Tibial artery (tissue), 4 donors: Measurements from ENCODE around the gene RABGAP1L.
"Not testable (repeated sequence)": the region's sequence is repeated elsewhere in the genome, so short reads cannot be mapped to it uniquely, and the experiment has no call there.

ENCODE experiments used
- DNase-seq, 2 donors: peaks; one replicate each; pipeline ENCODE4 v3.0.0-alpha.2; 2019
- H3K27ac ChIP-seq, 2 donors: fragments of 200-600 bp; sonication (generic) in 1 of 2; 1 replicate in 1 of 2; 2 replicates in 1 of 2; pipeline ENCODE4 v1.5.1; 2018 to 2019; ENCODE audit warnings: mild to moderate bottlenecking in 1 of 2
- H3K27me3 ChIP-seq, 2 donors: fragments of 200-600 bp; sonication (generic) in 1 of 2; one replicate each; pipeline versions ENCODE4 v1.5.1 to v1.6.0; 2016 to 2019
- H3K36me3 ChIP-seq, 3 donors: fragments of 200-600 bp; sonication (generic) in 2 of 3; one replicate each; pipeline ENCODE4 v1.5.1; 2016 to 2019; ENCODE audit warnings: mild to moderate bottlenecking in 2 of 3
- H3K4me1 ChIP-seq, 4 donors: fragments of 200-600 bp; sonication (generic) in 2 of 4; 1 replicate in 3 of 4; 2 replicates in 1 of 4; pipeline ENCODE4 v1.5.1; 2016 to 2019
- H3K4me3 ChIP-seq, 2 donors: fragments of 200-600 bp; sonication (generic) in 1 of 2; 1 replicate in 1 of 2; 2 replicates in 1 of 2; pipeline ENCODE4 v1.5.1; 2018 to 2019; ENCODE audit warnings: mild to moderate bottlenecking in 2 of 2
- H3K9me3 ChIP-seq, 3 donors: fragments of 200-600 bp; sonication (generic) in 1 of 3; one replicate each; pipeline ENCODE4 v1.5.1; 2016 to 2019
- intact Hi-C: fragments of 100-400 bp; cut with DNase I; formaldehyde crosslinking; loops from one replicate; pipeline ENCODE4 v1.15.0; 2023; ENCODE audit warnings: low total_unique reads
- TF ChIP-seq, protein P1 (sequence below), 2 experiments: fragments of 200-600 bp in 1 of 2; fragments of 450-650 bp in 1 of 2; IDR thresholded peaks; one replicate each; pipeline ENCODE4 v1.5.1; 2017 to 2019; ENCODE audit warnings: antibody characterized with exemption in 2 of 2, mild to moderate bottlenecking in 1 of 2, moderate library complexity in 1 of 2

RABGAP1L gene

DNA sequence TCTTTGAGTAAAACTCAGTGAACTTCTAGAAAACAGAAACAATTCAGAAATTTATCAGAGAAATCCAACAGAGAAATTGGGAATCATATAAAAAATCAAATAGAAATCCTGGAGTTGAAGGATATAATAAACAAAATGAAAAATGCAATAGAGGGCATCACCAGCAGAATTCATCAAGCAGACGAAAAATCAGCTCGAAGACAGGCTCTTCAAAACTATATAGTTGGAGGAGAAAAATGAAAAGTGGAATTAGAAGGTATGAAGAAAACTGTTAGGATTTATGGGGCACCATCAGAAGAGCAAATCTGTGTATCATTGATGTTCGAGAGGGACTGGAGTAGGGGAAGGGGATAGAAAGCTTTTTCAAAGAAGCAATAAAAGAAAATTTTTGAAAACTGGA is 167.0 kb downstream of the RABGAP1L start:
- intact Hi-C loops: no loop called here
- TF ChIP-seq, protein P1, sequence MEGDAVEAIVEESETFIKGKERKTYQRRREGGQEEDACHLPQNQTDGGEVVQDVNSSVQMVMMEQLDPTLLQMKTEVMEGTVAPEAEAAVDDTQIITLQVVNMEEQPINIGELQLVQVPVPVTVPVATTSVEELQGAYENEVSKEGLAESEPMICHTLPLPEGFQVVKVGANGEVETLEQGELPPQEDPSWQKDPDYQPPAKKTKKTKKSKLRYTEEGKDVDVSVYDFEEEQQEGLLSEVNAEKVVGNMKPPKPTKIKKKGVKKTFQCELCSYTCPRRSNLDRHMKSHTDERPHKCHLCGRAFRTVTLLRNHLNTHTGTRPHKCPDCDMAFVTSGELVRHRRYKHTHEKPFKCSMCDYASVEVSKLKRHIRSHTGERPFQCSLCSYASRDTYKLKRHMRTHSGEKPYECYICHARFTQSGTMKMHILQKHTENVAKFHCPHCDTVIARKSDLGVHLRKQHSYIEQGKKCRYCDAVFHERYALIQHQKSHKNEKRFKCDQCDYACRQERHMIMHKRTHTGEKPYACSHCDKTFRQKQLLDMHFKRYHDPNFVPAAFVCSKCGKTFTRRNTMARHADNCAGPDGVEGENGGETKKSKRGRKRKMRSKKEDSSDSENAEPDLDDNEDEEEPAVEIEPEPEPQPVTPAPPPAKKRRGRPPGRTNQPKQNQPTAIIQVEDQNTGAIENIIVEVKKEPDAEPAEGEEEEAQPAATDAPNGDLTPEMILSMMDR (IDR thresholded peaks at IDR 0.05): no peak
- Histone ChIP-seq H3K27ac (no peak overlapping the region), H3K27me3 (no peaks in the 10 kb centered on the region), H3K4me1 (no peaks in the 10 kb centered on the region), H3K4me3 (no peak overlapping the region), H3K9me3 (peaks cover 0 to 2% (median 0%) of the 10 kb centered on the region in 3 donors), H3K36me3 (peaks cover 6 to 21% (median 13%) of the 10 kb centered on the region in 3 donors)
- DNase-seq: no peak

DNA sequence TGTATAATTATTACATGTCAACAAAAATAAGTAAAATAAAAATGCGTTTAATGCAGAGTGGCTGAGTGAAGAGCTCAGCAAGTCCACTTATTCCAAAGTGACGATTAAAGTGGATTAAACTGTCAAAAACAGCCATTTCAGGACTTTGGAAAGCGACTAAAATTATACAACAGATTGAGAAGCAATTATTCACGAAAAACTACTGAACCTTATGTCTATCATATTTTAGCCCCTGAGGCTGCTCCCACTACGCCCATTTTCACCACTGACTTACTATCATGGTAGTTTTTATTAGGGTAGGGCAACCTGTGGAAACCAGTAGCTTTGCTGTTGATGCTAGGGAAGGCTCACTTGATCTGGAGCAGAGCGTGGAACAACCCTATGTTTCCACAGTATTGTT is 174.1 kb downstream of the RABGAP1L start:
- TF ChIP-seq, protein P1 (IDR thresholded peaks at IDR 0.05): no peak
- H3K9me3 ChIP-seq: no peaks in the 10 kb centered on the region
- H3K27me3 ChIP-seq: no peaks in the 10 kb centered on the region
- no peaks in the 10 kb centered on the region for H3K4me1 ChIP-seq
- H3K36me3 ChIP-seq: no peaks in the 10 kb centered on the region
- intact Hi-C loops: no loop called here
- no peak overlapping the region for H3K4me3 ChIP-seq
- no peak for DNase-seq
- no peak overlapping the region for H3K27ac ChIP-seq

DNA sequence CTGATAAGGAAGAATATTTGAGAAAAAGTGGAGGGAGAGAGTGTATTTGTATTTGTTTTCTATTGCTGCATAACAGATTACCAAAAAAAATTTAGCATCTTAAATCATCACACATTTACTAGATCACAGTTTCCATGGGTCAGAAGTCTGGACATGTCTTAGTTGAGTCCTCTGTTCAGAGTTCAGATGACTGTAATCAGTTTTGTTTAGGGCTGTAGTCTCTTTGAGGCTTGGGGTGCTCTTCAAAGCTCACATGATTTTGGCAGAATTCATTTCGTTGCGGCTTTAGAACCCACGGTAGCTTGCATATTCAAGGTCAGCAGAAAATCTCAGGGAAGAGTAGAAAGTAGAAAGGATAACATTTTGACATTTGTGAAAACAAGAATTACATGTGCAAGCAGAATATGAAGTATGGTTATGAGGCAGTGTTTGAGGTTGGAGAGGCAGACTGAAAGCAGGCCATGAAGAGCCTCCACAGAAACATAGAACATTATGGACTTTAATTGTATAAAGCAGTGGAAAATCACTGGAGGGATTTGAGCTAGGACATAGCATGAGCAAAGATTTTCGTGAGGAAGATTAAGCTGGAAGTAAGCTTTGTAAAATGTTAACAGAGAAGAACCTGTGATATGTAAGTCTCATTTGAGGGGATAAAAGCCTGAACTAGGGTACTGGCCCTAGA is 177.8 kb downstream of the RABGAP1L start:
- Histone ChIP-seq H3K4me3 (no peak overlapping the region), H3K27ac (no peak overlapping the region), H3K9me3 (no peaks in the 10 kb centered on the region), H3K4me1 (no peaks in the 10 kb centered on the region), H3K36me3 (no peaks in the 10 kb centered on the region), H3K27me3 (no peaks in the 10 kb centered on the region)
- TF ChIP-seq, protein P1 (IDR thresholded peaks at IDR 0.05): no peak
- intact Hi-C loops: no loop called here
- no peak for DNase-seq

DNA sequence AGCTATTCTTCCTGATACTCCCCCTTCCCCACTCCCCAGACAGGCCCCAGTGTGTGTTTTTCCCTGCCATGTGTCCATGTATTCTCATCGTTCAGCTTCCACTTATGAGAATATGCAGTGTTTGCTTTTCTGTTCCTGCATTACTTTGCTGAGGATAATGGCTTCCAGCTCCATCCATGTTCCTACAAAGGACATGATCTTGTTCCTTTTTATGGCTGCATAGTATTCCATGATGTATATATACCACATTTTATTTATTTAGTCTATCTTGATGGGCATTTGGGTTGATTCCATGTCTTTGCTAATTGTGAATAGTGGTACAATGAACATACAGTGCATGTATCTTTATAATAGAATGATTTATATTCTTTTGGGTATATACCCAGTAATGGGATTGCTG is 181.1 kb downstream of the RABGAP1L start:
- H3K4me3 ChIP-seq, H3K4me1 ChIP-seq, H3K36me3 ChIP-seq, H3K27ac ChIP-seq, H3K27me3 ChIP-seq, DNase-seq, intact Hi-C loops, H3K9me3 ChIP-seq: not testable (repeated sequence)

DNA sequence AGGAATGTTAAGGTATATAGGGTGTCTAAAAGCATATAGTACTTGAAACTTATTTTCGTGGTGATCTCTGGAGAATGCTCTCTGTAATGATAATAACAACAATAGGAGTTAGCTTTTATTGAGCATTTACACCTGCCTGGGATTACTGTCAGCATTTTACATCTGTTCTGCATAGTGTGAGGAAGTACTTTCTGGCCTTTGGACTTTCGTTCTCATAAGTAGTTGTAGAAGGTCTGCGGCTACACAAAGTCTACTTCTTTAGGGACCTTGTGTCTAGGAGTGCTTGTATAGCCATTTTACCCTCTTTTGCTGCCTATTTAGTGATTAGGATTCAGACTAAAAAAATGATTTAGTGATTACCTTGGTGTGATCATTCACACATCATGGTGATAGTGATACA is 184.8 kb downstream of the RABGAP1L start:
- intact Hi-C loops: no loop called here
- Histone ChIP-seq H3K27me3 (no peaks in the 10 kb centered on the region), H3K4me1 (no peaks in the 10 kb centered on the region), H3K27ac (no peak overlapping the region), H3K36me3 (no peaks in the 10 kb centered on the region), H3K9me3 (peaks cover 0 to 6% (median 0%) of the 10 kb centered on the region in 3 donors), H3K4me3 (no peak overlapping the region)
- DNase-seq: no peak
- TF ChIP-seq, protein P1 (IDR thresholded peaks at IDR 0.05): no peak

DNA sequence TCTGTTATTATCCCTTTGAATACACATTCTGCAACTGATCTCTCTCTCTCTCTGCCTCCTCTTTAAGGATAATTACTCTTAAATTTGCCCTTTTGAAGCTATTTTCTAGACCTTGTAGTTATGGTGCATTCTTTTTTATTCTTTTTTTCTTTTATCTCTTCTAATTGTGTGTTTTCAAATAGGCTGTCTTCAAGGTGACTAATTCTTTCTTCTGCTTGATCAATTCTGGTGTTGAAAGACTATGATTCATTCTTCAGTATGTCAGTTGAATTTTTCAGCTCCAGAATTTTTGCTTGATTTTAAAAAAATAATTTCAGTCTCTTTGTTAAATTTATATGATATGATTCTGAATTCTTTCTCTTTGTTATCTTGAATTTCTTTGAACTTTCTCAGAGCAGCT is 192.8 kb downstream of the RABGAP1L start:
- no peaks in the 10 kb centered on the region for H3K4me1 ChIP-seq
- H3K36me3 ChIP-seq: no peaks in the 10 kb centered on the region
- peaks cover 0 to 6% (median 0%) of the 10 kb centered on the region in 3 donors for H3K9me3 ChIP-seq
- no peak overlapping the region for H3K27ac ChIP-seq
- DNase-seq: no peak
- intact Hi-C loops: no loop called here
- no peak overlapping the region for H3K4me3 ChIP-seq
- no peaks in the 10 kb centered on the region for H3K27me3 ChIP-seq
- TF ChIP-seq, protein P1 (IDR thresholded peaks at IDR 0.05): no peak
